Activated CD8-positive, alpha-beta memory T cell treated with anti-CD3 and anti-CD28 coated beads, Interleukin-2, amount 50 U/mL, for 1 hour (primary cell): ENCODE measurements around the gene NDUFAF2.
"Not testable (repeated sequence)": the region's sequence is repeated elsewhere in the genome, so short reads cannot be mapped to it uniquely, and the experiment has no call there.

Experiments used
- DNase-seq: peaks from one replicate; pipeline ENCODE4 v3.0.0-alpha.2; 2020; ENCODE audit errors: extremely low read depth

The NDUFAF2 gene

DNA sequence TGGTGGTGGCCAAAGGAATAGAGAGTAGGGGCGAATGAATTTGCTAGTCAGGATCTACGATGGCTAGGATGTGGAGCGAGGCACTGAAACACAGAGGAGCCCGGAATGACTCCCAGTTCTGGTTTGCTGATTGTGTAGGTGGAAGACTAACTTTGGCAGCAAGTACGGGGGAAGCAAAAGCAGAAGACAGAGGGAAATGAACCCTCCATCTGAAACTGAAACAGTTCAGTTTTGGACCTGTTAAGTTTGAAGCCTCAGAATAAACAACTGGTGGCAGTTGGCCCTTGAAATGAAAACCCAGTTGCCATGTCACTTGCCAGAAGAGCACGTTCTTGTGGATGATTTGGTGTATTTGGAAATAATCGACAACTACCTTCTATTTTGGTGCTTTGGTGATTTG, 232.7 kb downstream of the NDUFAF2 start:
- no peak for DNase-seq

DNA sequence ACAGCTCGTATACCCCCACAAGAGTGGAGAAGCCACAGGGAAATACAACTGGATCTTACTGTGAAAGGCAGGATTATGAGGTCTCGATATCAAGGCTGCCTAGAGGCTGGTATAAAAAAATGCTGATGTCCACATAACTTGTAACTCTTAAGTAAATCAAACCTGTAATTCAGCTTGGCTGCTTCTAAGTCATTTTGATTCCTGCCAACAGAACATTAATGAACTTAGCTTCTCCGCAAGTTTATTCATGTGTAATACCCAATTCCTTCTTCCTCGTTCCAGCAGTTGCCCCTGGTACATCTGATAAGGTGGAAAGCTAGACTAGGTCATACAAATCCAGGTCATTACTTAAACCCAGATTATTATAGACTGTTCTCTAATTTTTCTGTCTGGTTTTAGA, 233.7 kb downstream of the NDUFAF2 start:
- DNase-seq: no peak

GRCh38 chr5:61180886-61181285, 235.9 kb downstream of the NDUFAF2 start:
- no peak for DNase-seq

GRCh38 chr5:61182449-61182848, 237.4 kb downstream of the NDUFAF2 start:
- no peak for DNase-seq

DNA sequence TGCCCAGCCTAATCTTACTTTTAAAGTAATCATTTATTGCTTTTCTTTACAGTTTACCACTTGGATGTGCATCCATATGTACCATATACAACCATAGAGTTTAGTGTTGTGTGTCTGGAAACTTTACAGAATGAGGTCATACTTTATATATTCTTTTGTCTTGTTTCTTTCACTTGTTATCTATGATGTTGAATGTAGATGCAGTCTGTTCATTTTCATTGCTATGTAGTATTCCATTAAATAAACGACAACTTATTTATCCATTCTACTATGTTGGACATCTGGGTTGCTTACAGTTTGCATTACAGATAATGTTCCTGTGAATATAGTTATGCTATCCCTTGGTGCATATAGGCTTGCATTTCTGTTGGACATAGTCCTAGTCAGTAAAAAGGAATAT, 238.5 kb downstream of the NDUFAF2 start:
- DNase-seq: no peak

DNA sequence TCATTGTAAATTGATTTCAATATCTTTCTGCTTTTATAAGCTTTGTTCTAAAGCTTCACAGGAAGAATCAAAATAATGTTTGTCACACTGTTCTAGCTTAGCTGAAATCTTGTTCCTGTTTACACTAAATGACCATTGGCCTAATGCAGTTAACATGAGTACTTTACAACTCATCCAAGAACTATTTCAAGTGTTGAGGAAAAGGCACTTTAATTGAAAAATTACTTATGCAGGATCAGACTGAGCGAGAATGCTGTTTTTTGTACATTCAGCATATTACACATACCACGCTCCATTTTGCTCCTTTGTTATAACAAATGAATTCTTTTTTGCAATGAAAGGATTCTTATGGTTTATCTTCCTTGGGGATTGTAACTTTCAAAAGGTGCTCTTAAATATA, 239.7 kb downstream of the NDUFAF2 start:
- DNase-seq: no peak

GRCh38 chr5:61186634-61187033, 241.6 kb downstream of the NDUFAF2 start:
- no peak for DNase-seq

- DNase-seq: not testable (repeated sequence)
Observed at GRCh38 chr5:61187352-61187751, 242.3 kb downstream of the NDUFAF2 start.

GRCh38 chr5:61187826-61188225, 242.8 kb downstream of the NDUFAF2 start:
- DNase-seq: not testable (repeated sequence)

DNA sequence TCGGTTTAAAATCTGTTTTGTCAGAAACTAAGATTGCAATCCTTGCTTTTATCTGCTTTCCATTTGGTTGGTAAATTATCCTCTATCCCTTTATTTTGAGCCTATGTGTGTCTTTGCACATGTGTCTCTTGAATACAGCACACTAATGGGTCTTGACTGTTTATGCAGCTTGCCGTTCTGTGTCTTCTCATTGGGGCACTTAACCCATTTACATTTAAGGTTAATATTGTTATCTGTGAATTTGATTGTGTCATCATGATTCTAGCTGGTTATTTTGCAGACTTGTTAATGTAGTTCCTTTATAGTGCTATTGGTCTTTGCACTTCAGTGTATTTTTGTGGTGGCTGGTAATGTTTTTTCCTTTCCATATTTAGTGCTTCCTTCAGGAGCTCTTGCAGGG, 253.6 kb downstream of the NDUFAF2 start:
- DNase-seq: no peak

DNA sequence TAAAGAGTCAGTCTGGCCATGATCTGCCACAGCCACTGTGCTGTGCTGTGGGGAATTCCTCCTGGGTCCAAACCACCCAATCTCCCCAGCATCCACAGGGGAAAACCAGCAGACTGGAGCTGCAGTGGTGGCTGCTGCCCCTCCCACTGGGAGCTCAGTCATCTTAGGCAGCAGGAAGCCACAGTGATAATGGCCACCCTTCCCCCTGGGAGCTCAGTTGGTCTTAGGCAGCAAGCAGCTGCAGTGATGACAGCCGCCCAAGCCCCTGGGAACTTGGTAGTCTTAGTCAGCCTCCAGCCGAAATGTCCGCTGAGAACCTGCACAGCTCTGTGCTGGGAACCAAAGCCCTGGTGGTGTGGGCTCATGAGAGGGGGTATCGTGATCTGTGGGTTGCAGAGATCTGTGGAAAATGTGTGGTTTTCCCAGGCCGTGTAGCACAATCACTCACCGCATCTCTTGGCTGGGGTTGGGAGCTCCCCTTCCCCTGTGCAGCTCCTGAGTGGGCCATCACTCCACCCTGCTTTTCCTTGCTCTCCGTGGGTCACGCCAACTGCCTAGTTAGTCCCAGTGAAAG, 255.7 kb downstream of the NDUFAF2 start:
- DNase-seq: no peak

GRCh38 chr5:61202213-61202612, 257.2 kb downstream of the NDUFAF2 start:
- no peak for DNase-seq
